CD4-positive, alpha-beta T cell treated with Interleukin-4 for 1 hour (primary cell): ENCODE measurements around the gene CHP1.
"Not testable (repeated sequence)": the region's sequence is repeated elsewhere in the genome, so short reads cannot be mapped to it uniquely, and the experiment has no call there.

Experiments
- DNase-seq, 2 donors: peaks; one replicate each; pipeline ENCODE4 v3.0.0-alpha.2; 2020 to 2022

The CHP1 gene

GRCh38 chr15:41301587-41301986 lies 70.5 kb downstream of the CHP1 start:
- no peak for DNase-seq

DNA sequence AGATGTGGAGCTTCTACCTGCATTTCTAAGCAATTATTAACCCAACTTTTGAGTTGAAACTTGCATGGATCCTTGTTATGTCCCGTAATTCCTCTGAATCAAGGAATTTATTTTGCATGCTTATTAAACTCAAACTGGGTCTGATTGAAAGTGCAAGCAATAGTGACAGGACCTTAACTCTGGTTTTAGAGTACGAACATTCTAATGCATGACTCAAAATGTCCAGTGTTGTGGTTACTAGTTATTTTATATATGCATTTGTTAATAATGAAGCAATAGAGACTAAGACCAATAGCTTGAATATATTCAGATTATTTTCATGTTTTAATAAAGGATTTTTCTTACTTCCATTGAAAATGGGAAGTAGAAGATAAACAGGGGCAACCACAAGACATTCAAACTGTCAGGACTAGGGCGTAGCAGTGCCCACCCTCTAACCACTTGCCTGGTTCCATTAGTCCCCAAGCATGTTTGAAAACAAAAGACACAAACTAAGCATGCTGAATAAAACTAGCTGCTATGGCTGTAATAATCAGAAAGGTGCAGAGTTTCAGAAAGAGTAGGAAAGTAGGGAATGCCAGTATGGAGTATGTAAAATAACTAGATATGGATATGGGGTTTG lies 73.2 kb downstream of the CHP1 start:
- no peak for DNase-seq

DNA sequence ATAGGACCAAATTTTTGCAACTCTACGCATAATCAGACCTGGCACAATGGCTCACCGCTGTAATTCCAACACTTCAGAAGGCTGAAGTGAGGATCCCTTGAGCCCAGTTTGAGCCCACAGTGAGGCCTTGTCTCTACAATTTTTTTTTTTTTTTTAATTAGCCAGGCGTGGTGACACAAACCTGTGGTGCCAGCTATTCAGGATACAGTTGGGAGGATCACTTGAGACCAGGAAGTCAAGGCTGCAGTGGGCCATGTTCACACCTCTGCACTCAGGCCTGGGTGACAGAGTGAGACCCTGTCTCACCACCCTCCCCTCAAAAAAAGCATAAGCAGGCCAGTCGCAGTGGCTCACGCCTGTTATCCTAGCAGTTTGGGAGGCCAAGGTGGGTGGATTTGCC lies 76.6 kb downstream of the CHP1 start:
- no peak for DNase-seq

DNA sequence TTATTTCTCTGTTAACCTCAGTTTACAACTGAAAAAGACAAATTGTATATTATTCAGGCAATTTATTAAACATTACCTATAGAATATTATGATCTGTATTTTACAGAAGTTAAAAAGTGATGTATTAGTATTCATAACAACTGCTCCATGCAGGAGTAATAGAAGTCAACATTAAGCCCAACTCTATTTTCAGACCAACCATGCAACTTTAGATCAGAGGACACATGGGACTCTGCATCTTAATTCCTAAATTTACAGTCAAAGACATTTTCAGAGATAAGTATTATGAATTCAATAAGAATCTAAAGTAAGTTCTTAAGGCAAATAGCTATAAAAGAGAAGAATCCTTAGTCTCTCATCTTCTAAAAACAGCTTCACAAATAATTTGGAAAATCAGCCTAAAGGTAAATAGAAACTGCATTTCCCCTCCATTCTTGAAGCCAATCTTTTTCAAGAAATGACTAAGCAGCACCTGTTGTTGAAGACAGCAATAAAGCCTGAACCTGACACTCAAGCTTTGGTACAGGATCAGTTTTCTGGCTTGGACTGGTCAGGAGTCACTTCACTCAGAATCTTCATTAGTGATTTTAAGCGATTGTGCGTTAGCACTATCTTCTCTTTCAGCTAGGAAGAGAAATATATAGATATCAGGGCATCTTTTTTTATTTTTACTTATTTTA lies 78.3 kb downstream of the CHP1 start:
- no peak for DNase-seq

- DNase-seq = not testable (repeated sequence)
Observed at GRCh38 chr15:41320805-41321330, 89.8 kb downstream of the CHP1 start.

GRCh38 chr15:41323611-41324010 lies 92.5 kb downstream of the CHP1 start:
- no peak for DNase-seq

DNA sequence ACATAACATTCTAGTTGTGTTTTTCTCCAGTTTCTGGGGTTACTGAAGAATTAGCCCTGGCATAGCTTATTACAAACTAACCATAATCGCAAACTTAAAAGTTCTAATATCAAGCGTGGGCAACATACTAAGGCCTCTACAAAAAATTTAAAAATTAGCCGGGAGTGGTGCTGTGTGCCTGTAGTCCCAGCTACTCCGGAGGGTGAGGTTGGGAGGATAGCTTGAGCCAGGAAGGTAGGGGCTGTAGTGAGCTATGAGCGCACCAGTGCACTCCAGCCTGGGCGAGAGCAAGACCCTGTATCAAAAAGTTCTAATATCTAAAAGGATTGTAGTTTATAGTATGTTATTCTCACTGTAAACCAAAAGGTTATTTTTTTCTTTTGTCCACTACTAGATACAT lies 100.2 kb downstream of the CHP1 start:
- no peak for DNase-seq
